Right ventricle myocardium superior (tissue), 1 donor: ENCODE data around the gene MTHFD1L. TPM values are rescaled to one million over a fixed set of nuclear protein-coding genes. Genes with fewer than 3 reads are reported as not detected.
A peak's percentile ranks its signal among the peaks of the same experiment; 100 is the strongest.

ENCODE experiments used
- ATAC-seq: fragments of 200-7000 bp; cut with Tn5 transposase; one replicate; pipeline ENCODE4 v1.9.1; 2020; ENCODE audit warnings: mild to moderate bottlenecking; ENCODE audit not compliant: poor library complexity
- DNase-seq: peaks from one replicate; pipeline ENCODE4 v3.0.0-alpha.2; 2020
- intact Hi-C: fragments of 100-400 bp; cut with DNase I; formaldehyde crosslinking; loops from one replicate; pipeline ENCODE4 v1.11.2; 2022
- total RNA-seq: library from RNA; stranded (reverse); fragmentation: NEBNext Ultra II Directional; extraction: Animal tissue kit (Norgen Biotek cat#: 25700); gene quantifications from one replicate; pipeline ENCODE4 v1.2.1, GENCODE V29; 2021
- donor health status: DM: no; HTN: yes; CAD: no; lungs with severe emphysema.

The MTHFD1L gene
- total RNA-seq, 1 donor from 2014 or later = 2.9 TPM

DNA sequence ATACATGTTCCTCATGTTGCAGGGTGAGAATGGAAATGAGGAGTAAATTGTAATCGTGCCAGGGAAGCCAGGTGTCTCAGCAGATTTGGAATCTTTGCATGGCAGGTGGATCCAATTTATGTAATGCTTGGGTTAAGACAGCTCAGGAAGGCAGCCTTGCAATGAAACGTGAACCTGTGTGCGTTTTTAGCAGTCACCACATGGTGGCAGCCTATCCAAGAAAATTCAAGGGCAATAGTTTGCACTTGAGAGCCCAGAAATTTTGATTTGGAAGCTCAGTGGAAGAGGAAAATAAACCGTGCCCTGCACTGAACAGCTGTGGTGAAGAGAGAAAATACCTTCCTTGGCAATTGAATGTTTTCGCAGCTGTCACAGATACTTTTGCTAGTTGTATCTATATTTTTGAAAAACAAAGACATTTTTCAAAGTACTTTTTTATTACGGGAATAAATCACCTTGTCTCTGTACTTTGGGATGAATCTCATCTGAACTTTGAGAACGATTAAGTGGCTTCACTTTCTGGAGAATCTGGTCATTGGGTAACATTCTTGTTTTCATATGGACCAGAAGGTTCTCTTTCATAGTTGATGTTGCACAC is 26.5 kb downstream of the MTHFD1L start:
- ATAC-seq = peak; percentile 86

DNA sequence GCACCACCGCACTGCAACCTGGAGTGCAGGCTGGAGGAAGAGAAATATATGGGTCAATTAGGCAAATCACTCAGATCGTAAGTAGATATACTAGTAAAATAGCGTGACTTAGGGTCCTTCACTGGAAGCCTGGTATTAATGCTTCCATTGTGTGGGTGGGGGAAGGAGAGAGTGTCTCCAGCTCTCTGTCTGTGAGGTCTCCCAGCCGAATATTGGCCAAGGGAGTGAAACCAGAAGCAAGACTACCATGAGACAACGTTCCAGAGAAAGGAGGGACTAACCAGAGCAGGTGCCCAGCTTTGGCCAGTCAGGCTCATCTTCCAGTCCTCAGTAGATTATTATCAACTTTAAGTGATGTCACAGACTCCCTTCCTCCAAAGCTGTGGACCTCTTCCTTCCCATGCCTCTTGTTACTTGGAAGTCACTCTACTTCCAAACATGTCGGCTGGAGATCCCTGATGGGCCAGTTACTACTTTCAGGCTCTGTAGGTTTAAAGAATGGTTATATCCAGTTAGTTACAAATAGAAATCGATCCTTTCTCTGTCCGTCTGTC is 28.8 kb downstream of the MTHFD1L start:
- DNase-seq = no peak
- intact Hi-C loops = loop anchor here (5.0 kb wide), 2 partner anchors 118 to 433 kb away; no protein-coding TSS in a partner anchor
- ATAC-seq = no peak

More for the DNA sequence above, 26.5 kb downstream of the MTHFD1L start:
- intact Hi-C loops = loop anchor here (5.0 kb wide), 2 partner anchors 120 to 435 kb away; no protein-coding TSS in a partner anchor
- DNase-seq = peak; percentile 67

DNA sequence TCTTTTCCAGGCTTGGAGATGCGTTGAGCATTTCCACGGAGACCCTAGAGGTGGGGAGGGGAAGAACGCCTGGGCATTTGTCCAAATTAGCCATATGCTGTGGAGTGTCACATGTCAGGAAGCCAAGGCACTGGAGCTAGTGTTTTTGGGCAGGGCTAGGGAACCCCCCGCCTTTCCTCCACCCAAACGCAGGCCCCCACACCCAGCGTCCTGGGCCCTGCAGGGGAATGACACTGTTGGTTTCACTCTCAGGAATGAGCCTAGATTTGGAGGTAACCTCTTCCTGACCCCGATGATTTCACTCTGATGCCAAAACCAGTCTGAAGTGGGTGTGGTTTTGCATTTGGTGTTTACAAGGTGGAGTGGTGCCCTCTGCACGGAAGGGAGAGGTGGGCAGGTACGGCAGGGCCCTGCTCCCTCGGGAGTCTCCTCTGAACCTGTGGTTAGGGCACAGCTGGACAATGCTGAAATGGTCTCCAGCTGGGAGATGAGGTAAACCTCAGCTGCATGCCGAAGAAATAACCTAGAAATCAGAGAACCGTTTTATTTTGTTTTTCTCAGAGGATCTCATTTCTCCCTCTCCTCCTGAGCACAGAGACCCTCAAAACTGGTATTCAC is 29.5 kb downstream of the MTHFD1L start:
- intact Hi-C loops = loop anchor here (5.0 kb wide), 2 partner anchors 117 to 432 kb away; no protein-coding TSS in a partner anchor

DNA sequence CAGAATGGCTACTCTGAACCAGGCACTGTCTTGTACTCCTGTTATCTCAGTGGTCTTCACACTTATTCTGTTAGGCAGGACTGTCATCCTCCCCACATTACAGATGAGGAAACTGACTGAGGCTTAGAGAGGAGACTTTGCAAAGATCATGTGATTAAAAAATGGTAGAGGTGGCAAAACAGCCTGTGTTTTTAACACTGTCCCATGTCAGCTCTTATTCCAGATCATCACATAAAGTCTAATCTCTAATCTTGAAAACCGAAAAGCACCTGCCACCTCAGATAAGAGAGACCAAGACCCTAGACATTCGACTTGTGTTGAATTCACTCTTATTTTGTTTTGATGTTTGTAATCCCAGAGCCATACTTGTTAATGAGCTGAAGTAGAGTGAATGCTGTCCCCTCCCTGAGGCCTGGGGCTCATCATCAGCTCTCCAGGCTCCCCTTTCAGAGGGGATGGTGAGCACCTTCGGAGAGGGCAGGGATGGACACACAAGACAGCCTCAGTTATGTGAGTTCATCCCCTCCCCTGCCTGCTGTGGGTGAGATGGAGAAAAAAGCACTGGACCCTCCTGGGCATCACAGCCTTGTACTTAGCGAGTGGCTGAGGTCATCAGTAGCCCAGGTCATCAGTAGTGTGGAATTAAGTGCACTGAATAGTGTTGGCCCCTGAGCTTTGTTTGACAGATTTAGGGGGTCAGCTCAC is 30.6 kb downstream of the MTHFD1L start:
- no peak for DNase-seq
- intact Hi-C loops = no loop called here

More for the DNA sequence above, 29.5 kb downstream of the MTHFD1L start:
- DNase-seq (no peak), ATAC-seq (peak; percentile 36)

DNA sequence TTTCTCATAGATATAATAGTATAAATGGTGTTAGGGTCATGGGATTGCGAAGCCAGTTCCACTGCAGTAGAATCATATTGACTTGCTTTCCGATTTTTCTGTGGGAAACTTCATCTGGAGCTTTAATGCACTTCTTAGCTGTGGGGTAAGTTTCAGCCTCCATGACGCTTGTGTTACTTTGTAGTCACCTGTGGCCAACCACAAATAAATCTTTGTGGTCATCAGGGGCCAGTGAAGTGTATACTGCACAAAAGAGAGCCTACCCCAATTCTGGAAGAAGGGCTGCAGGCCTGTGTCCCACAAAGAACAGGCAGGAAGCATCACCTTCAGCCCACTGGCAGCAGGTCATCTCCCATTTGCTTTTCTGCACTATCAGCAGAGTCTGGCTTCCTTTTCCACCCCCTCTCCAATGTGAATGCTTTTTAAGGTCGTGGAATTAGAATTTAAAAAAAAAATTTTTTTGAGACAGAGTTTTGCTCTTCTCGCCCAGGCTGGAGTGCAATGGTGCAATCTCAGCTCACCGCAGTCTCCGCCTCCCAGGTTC is 32.0 kb downstream of the MTHFD1L start:
- intact Hi-C loops = no loop called here
- DNase-seq (no peak), ATAC-seq (no peak)

More for the DNA sequence above, 30.6 kb downstream of the MTHFD1L start:
- ATAC-seq = no peak

DNA sequence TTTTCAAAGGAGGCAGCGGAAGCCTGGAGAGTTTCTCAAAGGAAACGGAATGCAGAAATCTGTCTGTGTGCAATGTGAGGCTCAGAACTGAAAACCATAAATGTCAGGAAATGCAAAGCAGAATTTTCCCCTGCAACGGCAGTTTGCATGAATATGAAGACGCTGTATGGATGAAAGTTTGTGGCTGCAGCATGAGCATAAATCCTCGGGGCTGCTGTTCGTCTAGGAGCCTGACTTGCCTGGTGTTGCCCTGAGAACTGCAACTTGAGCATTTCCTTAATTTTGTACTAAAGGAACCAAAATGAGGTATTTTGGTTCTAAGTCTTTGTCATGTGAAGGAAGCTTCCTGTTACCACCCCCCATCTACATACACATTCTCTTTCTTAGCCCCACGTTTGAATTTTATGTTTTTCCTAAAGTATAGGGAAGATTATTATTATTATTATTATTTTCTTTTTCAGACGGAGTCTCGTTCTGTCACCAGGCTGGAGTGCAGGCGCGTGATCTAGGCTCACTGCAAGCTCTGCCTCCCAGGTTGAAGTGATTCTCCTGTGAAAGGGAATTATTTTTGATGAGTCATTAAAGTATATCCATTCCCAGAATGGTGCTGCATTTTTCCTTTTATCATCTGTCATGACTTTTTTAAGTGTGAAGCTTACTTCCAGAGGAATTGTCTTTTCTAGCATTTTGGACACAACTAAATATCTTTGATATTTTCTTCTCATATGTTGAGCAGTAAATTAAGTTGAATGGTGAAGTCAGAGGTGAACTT is 33.1 kb downstream of the MTHFD1L start:
- intact Hi-C loops = no loop called here
- no peak for DNase-seq
- no peak for ATAC-seq

DNA sequence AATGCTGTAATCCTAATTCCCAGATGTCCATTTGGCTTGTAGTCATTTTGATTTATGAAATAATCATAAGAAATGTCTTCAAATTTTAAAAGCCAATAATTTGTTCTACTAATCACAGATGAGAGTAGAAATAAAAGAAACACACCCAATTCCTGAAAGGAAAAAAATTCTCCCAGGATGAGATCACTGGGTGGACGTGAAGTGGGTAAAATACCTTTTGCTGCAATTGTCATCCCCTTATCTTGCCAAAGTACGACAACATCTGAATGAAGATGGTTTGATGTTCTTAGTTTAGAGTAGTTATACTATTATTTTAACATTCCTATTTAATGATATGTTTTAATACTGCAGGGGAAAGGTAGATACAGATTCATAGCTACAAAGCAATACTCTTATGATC is 33.7 kb downstream of the MTHFD1L start:
- ATAC-seq (no peak), DNase-seq (no peak)
- intact Hi-C loops = no loop called here

DNA sequence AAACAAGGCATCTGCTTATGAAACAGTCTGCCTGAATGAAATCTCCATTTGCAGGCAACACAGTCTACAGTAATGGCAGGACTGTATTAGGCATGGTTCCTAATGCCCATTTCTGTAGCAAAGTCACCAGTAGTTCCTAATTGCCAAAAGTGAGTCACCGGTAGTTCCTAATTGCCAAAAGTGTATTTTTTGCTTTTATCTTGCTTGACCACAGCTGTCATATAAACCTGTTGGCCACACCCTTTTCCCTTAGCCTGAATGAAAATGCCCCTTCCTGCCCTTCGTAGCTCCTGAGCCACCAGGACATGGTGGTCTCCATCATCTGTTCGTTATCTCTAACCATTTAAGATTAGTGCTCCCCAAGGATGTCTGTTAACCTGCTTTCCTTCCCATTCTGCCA is 34.5 kb downstream of the MTHFD1L start:
- intact Hi-C loops = no loop called here
- ATAC-seq (no peak), DNase-seq (no peak)

DNA sequence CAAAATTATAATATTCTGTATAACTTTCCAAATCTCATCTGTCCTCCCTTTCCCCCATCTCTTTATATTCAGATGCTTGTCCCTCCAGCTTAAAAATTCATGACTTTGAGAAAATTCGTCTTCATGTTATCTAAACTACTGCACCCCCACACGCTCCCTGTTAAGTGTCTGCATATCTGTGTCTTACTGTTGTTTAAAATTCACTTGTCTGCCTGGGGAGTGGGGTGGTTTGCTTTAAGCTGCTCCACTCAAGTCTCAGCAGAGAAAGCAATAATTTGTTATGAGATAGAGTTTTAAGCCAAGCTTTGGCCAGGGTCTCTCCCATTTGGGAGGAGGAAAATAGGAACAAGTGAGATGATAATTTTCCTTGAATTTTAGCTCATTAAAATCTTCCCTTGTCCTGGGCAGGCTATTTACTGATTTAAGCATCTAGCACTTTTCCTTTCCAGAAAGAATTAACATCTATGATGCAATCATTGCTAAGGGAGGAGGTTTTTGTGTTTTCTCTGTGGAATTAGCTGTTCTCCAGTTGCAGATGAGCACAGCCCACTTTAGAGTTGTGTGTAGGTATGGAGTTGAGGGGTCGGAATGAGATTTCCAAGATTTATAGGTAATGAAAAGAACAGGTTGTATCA is 36.8 kb downstream of the MTHFD1L start:
- intact Hi-C loops = no loop called here
- DNase-seq (no peak), ATAC-seq (peak; percentile 67)

DNA sequence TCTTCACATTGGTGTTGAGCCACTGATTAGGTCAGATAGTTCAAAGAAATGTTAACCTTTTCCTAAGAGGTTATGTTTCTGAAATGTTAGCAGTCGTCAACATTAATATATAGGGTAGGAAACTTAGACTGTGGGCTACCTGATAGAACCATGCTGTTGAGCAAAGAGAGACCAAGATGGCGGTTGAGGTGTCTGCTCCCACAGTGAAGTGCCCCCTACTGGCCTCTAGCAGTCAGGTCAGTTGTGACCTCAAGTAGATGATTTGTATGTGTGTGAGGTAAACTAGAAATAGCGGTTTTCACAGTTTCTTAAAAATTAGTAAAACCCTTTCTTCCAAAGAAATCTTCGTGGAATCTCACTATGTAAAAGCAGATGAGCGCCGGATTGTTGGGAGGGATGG is 40.3 kb downstream of the MTHFD1L start:
- ATAC-seq (no peak), DNase-seq (no peak)
- intact Hi-C loops = no loop called here

DNA sequence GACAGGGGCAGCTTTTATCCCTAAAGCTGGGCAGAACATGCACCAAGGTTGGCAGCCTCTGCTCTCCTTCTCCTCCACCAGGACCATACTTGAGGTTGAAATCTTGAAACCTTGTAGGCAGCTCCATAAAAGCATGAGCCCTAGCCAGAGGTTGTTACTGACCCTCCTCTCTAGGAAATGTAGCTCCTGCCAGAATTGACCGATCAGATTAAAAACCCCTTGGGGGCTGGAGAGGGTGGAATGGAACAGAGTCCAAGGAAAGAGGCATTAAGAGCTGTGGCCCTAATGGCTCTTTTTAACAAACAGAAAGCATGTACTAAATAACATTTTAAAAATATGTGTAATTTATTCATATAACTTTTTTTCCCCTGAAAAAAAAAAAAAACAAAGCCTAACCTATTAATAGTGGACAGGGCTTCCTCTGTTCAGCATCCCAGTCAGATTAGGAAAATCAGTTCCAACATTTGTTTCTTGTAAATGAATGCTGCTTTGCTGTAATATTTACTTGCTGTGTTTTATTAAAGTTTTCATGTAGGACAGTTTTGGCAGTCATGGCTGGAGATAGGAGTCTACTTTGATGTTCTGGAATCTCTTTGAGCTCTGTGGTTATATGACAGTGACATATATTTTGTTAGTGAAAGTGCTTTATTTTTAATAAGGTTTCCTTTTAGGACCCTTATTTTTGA is 41.3 kb downstream of the MTHFD1L start:
- intact Hi-C loops = no loop called here
- no peak for DNase-seq
- ATAC-seq = no peak

DNA sequence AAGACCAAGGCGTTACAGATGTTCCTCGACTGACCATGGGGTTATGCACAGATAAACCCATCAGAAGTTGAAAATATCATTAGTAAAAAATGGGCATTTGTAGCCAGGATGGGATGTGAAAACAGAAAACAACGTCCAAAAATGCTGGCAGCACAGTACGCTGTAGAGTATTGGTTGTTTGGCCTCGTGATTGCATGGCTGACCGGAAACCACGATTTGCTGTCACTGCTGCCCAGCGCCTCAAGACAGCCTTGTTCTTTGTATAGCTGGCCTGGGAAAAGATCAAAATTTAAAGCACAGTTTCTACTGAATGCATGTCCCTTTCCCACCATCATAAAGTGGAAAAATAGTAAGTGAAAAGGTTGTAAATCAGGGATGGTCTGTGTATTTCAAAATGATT is 41.9 kb downstream of the MTHFD1L start:
- DNase-seq (no peak), ATAC-seq (peak; percentile 36)
- intact Hi-C loops = no loop called here

DNA sequence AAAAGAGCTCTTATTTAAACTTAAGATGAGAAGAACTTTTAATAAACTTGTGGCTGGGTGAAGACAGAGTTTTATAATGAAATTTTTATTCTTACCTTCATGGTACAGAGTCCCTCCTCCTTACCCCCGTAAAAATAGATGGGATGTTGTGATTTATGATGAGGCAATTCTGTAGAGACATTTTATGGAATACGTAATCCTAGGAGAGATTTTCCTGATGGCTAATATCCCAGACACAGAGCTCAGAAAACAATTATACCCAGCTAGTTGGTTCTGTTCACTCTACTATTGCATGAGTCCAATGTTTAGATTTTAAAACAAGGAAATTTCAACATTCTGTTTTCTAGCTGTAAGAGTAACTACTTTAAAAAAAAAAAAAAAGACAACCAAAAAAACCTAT is 43.4 kb downstream of the MTHFD1L start:
- DNase-seq (no peak), ATAC-seq (no peak)
- intact Hi-C loops = no loop called here

DNA sequence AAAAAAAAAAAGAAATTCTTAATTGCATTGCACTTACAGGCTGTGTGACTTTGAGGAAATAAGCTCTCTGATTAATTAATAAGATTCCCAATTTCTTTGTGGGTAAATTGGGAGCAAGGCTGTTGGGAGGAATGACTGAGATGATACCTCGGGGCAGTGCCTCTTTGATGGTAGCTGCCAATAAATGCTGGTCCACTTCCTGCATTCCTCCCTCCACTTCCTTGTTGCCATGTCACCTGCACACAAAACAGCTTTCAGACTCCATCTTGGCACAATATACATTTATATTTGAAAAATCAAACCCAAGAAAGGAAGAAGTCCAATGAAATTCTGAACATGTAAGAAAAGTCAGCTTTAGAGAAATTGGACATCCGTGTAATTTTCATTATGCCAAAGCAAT is 45.1 kb downstream of the MTHFD1L start:
- intact Hi-C loops = no loop called here
- no peak for DNase-seq
- no peak for ATAC-seq

DNA sequence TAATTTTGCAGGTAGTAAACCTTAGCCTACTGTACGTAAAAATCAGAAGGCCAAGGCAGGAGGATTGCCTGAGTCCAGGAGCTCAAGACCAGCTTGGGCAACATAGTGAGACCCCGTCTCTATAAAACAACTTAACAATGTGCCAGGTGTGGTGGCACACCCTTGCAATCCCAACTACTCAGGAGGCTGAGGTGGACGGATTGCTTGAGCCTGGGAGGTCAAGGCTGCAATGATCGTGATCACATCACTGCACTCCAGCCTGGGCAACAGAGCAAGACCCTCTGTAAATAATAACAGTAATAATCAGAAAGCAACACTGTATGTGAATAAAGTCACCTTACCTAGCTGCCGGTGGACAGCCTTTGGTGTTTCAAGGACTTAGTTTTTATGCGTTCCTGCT is 48.9 kb downstream of the MTHFD1L start:
- DNase-seq (no peak), ATAC-seq (no peak)
- intact Hi-C loops = no loop called here

DNA sequence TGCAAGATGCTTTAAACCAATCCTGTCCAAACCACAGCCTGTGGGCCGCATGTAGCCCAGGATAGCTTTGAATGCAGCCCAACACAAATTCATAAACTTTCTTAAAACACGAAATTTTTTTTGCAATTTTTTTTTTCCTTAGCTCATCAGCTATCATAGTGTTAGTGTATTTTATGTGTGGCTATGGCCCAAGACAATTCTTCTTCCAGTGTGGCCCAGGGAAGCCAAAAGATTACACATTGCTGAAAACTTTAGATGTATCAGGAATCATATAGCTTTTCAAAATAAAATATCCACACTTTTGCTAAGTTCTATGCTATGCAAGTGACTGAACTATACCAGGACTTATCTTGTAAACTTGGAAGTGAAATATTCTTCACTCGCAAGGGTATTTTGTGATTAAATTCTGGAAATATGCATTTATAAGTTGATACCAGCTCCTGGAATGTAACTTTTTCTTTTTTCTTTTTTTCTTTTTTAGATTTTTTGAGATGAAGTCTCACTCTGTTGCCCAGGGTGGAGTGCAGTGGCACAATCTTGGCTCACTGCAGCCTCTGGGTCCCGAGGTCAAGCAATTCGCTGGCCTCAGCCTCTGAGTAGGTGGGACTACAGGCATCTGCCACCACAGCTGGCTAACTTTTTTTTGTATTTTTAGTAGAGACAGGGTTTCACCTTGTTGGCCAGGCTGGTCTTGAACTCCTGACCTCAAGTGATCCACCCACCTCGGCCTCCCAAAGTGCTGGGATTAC is 49.8 kb downstream of the MTHFD1L start:
- intact Hi-C loops = no loop called here
- DNase-seq (no peak), ATAC-seq (no peak)

DNA sequence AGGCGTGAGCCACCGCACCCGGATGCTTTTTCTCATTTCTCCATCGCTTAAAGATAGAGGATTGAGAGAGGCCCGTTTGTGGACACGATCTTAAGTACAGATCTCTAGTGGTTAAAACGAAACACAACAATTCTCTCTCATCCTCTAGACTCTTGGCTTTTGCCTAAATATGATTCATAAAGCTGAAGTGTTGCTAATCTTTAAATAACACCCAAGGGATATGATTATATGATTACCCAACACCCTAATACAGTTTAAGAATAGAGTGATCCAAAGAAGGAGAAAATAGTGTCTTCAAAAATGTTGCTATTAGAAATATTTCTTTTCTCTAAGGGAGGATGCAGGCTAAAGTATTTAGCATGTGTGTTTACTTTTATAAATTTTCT is 50.4 kb downstream of the MTHFD1L start:
- peak; percentile 70 for ATAC-seq
- intact Hi-C loops = no loop called here
- DNase-seq = no peak
